Fibroblast of skin of scalp (primary cell): ENCODE measurements around the gene CTSH.
"Not testable (repeated sequence)": the region's sequence is repeated elsewhere in the genome, so short reads cannot be mapped to it uniquely, and the experiment has no call there.

Source experiments
- DNase-seq: peaks from one replicate; pipeline ENCODE4 v3.0.0-alpha.2; 2013

Gene CTSH

GRCh38 chr15:78880242-78880533 is 64.7 kb downstream of the CTSH start:
- DNase-seq: no peak

DNA sequence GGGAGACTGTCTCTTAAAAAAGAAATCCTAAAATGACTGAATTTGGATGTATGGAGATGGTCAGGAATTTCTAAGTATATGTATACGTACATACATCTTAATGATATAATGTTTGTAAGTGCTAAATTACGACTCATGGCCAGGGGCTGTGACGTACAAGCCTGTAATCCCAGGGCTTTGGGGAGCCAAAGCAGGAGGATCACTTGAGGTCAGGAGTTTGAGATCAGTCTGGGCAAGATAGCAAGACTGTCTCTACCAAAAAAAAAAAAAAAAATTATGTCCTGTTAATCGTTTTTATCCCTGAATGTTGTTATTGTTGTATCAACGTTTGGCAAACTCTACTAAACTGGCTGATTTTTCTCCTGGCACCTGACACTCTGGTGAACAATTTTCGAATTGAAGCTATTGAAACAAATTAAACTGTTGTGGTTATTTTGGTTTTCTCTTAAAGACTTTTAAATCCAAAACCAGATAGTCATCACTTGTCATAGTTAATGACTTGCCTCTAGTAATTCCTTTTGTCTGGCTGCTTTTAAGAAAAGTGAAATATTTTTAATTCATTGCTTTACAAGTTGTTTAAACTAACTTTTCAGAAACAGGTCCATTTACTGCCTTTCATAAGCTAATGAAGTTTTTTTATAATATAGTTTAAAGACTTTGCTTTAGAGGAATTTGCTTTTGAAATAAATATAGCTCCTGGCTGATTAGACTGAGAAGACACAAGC is 65.2 kb downstream of the CTSH start:
- DNase-seq: peak; percentile 36

GRCh38 chr15:78878356-78878755 is 66.5 kb downstream of the CTSH start:
- peak; percentile 76 for DNase-seq

DNA sequence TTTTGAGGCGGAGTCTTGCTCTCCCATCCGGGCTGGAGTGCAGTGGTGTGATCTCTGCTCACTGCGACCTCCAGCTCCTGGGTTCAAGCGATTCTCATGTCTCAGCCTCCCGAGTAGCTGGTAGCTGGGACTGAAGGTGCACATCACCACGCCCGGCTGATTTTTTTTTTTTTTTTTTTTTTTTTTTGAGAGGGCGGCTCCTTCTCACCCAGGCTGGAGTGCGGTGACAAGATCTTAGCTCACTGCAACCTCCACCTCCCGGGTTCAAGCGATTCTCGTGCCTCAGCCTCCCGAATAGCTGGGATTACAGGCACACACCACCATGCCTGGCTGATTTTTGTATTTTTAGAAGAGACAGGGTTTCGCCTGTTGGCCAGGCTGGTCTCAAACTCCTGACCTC is 67.9 kb downstream of the CTSH start:
- DNase-seq: peak; percentile 33

GRCh38 chr15:78875107-78875914 is 69.5 kb downstream of the CTSH start:
- peak; percentile 12 for DNase-seq

DNA sequence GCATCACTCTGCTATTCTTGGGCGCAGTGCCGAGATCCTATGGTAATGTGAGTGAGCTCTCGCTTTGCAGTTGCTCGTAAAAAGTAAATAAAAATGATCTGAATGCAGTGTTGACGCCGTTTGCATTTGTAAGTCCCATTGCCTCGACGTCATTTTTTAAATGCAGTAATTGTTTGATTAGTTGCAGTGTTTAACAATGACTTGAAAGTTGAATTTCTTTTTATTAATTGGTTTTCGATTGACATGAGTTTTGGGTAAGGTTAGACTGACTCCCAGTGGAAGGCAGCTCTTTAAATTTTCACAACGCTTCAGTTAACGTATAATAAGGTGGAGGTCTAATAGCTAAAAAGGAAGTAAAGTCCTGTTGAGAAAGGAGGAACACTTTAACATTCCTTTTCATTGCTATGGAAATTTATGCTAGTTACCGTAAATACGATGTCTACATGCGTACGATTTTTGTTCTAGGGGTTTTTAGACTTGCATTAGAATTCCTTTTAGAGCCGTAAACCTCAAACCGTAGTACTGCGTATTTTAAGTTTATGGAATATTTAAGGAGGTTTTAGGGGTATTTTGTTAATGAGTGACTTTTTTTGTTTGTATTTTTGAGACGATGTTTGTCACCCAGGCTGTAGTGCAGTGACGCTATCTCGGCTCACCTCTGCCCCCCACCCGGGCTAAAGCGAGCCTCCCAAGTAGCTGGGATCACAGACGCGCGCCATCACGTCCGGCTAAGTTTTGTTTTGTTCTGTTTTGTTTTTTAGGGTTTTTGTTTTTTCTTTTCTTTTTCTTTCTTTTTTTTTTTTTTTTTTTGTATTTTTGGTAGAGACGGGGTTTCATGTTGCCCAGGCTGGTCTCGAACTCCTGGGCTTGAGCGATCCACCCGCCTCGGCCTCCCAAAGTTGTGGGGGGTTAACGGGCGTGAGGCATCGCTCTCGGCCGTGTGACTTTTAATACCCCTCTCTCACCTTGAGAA is 70.8 kb downstream of the CTSH start:
- peak; percentile 21 for DNase-seq

DNA sequence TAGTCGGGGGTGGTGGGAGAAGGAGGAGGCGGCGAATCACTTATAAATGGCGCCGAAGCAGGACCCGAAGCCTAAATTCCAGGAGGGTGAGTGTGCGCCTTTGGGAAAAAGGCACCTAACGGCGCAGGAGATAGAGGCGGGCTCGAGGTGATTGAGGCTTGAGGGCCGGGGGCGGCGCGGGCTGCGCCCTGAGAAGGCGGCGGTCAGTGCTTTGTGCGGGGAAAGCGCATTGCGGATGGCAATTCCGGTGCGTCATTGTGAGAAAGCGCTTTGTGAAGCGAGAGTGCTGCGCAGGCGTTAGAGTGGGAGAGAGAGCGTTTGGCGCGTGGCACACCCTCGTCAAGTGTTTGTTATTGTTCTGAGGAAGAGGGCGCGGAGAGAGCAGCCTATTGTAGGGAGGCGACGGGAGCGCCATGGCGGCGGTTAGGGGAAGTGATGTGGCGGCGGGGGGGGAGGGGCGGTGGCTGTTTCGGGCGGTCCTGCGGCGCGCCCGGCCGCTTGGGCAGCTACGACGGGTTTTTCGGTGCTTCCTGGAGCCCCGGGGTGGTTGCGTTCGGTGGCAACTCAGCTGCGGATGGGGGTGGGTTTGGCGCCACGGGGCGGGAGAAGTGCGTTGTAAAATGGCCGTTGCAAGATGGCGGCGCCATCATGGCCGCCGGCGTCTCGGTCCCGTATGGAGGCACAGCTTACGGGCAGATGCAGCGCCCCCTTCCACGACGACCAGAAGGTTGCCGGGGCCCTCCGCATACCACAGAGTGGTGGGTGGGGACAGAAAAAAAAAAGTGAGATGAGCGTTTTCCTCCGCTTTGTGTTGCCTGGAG is 71.7 kb downstream of the CTSH start:
- DNase-seq: peak; percentile 97

DNA sequence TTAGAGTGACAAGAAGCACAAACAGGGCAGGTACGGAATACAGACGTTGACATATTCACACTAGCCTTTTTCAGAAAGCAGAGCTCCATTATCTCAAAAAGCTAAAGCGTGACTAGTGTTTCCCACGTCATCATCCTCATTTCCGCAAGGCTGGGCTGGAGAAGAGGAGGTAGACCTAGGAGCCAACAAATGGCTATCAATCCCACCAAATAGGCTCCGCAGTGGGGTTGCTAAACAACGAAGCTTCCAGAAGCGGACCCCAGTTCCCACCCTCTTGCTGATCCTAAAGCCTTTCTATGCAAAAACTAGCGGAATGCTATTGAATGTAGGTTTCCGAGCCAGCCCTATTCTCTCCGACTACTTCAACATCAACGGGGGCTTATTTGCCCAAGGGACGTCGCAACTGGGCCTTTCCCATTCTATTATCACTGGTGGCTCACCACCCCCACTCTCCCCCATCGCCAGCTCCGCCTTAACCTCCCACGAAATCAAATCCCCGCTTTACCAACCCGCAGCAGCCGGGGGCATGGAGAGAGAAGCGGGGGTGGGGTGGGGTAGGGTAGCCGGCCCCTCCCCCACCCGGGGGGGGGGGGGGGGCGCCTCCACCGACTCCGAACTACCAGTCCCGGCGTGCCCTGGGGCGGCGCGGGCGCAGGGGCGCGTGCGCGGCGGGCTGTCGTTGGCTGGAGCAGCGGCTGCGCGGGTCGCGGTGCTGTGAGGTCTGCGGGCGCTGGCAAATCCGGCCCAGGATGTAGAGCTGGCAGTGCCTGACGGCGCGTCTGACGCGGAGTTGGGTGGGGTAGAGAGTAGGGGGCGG is 72.5 kb downstream of the CTSH start, which contains the start of gene MORF4L1:
Gene MORF4L1, plus strand, starts transcription at position 736 of the 817 bp plus-strand sequence. CDS start 128 bp downstream, outside the sequence.
- peak; percentile 98 for DNase-seq

DNA sequence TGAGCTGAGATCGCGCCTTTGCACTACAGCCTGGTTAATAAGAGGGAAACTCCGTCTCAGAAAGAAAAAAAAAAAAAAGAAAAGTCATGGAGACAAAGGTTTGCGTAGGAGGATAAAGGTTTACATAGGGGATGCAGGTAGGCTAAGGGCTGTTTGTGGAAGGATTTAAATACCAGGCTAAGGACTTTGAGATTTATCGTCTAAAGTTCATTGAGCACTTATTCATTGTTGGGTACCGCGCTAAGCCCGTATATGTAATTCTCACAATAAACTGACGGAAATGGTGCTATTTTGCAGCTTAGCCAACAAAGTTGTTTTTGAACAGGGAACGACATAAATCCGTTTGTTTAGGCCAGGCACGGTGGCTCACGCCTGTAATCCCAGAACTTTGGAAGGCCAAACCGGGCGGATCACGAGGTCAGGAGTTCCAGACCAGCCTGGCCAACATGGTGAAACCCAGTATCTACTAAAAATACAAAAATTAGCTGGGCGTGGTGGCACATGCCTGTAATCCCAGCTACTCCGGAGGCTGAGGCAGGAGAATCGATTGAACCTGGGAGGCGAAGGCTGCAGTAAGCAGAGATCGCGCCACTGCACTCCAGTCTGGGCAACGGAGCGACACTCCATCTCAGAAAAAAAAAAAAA is 73.2 kb downstream of the CTSH start:
- DNase-seq: not testable (repeated sequence)
